Activated T-cell treated with anti-CD3 and anti-CD28 coated beads, Interleukin-2, amount 50 U/mL, for 48 hours (primary cell): ENCODE results near the gene BAZ1B.
"Not testable (repeated sequence)": the region's sequence is repeated elsewhere in the genome, so short reads cannot be mapped to it uniquely, and the experiment has no call there.

Experiments
- DNase-seq, 2 experiments: peaks; one replicate each; pipeline ENCODE4 v3.0.0-alpha.2; 2020

Gene BAZ1B

GRCh38 chr7:73495507-73495906 lies 26.6 kb downstream of the BAZ1B start:
- not testable (repeated sequence) for DNase-seq

GRCh38 chr7:73489976-73490375 lies 32.1 kb downstream of the BAZ1B start:
- DNase-seq = no peak

- no peak for DNase-seq
Observed at GRCh38 chr7:73487486-73487885, 34.6 kb downstream of the BAZ1B start.

DNA sequence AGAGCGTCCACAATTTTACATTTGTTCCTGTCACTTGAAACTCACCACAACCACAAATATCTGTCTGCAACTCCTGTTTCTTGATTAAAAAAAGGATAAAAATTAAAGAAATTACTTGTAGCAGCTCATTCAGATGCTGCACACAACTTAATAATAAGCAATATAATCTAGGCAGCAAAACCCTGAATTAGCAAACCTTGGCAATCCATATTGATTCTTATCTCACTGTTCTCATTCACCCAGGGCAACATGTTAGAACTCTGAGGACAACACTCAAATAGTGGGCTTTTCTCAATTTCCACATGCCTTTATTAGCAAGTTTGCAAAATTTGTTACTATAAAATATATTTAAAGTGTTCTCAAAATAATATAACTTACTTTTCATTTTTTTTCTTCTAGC lies 38.9 kb downstream of the BAZ1B start:
- no peak for DNase-seq

- DNase-seq = no peak
Observed at GRCh38 chr7:73482746-73483145, 39.3 kb downstream of the BAZ1B start.

DNA sequence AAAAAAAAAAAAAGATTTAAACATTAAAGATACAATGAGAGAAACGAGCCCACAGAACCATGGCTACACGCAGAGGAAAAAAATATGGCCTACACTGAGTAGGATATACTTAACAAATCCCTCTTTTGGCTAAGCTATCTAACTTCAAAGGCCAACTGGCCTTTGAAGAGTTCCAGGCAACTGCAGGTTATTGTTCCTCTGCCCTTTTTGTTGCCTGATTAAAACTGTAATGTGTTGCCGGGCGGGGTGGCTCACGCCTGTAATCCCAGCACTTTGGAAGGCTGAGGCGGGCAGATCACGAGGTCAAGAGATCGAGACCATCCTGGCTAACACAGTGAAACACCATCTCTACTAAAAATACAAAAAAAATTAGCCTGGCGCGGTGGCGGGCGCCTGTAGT lies 40.6 kb downstream of the BAZ1B start:
- not testable (repeated sequence) for DNase-seq

DNA sequence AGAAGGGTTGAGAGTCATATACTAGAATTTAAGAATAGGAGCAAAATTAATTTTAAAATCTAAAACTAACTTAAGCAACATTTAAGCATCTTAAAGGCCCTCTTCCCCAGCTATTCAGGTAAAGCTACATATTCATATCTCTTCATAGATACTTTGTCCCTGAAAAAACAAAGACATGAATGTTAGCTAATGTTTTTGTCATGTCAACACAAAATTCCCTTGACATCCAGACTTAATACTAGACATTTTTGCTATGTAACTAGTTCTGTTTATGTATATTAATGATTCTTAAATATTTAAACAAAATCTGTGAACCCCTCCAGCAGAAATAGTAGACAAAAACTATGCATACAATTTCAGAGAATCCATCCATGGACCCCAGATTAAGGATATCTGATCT lies 43.5 kb downstream of the BAZ1B start:
- no peak for DNase-seq

GRCh38 chr7:73477376-73477775 lies 44.7 kb downstream of the BAZ1B start:
- no peak for DNase-seq

DNA sequence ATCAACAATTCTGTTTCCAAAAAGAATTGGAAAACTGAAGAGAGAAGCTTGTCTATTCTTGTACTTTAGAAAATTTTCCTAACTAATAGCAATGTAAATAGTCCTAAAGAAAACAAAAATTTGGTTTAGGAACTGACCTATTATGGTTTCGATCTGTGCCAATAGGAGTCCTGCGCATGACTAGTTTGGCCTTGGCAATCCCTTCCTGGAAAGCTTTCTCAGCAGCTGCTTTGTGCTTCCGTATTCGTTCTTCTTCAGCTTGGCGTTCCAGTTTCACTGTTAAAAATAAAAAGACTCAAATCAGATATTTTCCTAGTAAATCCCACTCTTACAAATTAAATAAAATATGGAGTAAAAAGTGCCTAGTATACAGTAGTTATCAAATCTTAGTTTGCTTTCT lies 51.9 kb downstream of the BAZ1B start:
- DNase-seq = no peak

DNA sequence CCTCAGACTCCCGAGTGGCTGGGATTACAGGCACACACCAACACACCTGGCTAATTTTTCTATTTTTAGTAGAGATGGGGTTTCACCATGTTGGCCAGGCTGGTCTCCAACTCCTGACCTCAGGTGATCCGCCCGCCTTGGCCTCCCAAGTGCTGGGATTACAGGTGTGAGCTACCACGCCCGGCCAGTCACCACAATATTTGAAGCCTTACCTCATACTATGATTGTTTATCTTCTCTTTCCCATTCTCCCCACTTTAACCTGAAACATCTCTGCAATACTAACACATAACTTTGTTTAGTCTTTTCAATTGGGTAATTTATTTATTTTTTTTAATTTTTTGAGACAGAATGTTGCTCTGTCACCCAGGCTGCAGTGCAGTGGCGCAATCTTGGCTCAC lies 55.0 kb downstream of the BAZ1B start:
- not testable (repeated sequence) for DNase-seq

DNA sequence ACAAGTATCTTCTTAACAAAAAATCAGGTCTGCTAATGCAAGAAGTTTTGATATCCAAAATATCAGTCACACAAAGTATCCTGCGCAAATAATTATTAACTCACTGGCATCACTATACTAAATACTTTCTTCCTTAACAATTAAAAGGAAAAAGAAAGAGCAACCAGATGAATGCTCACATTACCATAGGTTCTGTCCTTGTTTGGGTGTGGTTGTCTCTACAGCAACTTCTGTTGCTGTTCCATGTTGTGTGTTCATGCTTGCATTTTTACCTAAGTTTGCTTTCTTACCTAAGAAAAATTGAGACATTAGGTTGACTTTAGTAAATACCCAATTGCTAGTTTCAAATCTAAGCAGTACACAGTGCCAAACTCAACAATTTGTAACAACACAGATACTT lies 56.0 kb downstream of the BAZ1B start:
- no peak for DNase-seq

DNA sequence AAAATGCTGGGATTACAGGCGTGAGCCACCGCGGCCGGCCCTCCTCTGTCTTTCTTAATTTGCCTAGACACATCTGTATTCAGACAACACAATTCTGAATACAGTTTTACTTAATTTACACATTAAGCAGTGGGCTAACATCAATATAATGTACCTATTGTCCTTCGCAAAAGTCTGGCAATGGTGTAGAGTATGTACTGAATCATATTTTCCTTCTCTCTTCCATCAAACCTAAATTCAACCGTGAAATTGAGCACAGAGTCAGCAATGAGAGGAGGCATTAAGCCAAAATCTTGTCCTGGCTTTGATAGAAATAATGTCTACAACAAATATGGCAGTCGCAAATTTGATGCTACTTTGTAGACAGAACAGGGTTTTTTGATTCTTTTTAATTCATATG lies 58.1 kb downstream of the BAZ1B start:
- no peak for DNase-seq

DNA sequence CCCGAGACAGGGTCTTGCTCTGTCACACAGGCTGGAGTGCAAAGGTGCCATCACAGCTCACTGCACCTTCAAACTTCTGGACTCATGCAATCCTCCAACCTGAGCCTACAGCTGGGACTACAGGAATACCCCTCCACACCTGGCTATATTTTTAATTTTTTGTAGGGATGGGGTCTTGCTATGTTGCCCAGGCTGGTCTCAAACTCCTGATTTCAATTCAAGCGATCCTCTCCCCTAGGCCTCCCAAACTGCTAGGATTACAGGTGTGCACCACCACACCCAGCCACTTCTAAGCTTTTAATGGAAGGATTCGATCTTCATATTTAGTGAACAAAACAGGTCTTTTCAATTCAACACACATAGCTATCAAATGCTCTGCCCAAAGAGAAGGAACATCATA lies 58.8 kb downstream of the BAZ1B start:
- DNase-seq = no peak

DNA sequence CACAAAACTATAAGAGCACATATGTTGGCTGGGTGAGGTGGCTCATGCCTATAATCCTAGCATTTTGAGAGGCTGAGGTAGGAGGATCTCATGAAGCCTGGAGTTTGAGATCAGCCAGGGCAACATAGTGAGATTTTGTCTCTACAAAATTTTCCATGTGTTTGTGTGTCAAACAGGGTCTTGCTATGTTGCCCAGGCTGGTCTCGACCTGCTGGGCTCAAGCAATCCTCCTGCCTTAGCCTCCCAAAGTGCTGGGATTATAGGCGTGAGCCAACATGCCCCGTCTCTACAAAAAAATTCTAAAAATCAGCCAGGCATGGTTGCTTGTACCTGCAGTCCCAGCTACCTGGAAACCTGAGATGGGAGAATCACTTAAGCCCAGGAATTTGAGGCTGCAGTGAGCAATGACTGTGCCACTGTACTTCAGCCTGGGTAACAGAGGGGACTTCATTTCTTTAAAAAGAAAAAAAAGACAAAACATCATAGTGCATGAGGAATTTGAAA lies 60.3 kb downstream of the BAZ1B start:
- DNase-seq = no peak

GRCh38 chr7:73454424-73454823 lies 67.7 kb downstream of the BAZ1B start:
- DNase-seq = no peak

DNA sequence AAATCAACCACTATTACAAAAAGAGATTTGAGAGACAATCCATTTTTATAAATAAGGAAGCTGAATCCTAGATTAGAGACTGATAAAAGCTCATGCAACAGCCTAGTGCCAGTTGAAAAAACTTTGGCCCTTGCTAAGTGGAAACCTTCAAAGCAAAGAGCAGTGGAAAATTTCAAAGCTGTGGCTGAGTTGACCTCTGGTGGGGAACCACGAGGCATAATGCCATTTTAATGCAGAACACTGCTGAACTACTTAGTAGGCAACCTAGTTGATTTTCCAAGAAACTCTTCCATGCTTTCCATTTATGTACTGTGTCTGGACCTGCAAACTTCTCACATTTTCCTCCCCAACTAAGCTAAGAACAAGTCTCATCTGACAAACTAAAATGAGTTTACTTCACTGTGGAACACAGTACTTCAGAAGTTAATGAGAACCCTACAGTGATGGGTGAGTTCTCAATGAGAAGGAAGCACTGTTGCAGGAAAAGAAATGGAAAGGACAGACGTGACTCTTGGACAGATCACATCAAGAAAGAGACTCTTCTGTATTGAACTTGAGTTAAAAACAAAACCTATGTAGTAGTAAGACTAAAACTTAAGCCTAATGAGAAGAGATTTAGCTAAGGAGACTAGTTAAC lies 69.0 kb downstream of the BAZ1B start:
- no peak for DNase-seq

DNA sequence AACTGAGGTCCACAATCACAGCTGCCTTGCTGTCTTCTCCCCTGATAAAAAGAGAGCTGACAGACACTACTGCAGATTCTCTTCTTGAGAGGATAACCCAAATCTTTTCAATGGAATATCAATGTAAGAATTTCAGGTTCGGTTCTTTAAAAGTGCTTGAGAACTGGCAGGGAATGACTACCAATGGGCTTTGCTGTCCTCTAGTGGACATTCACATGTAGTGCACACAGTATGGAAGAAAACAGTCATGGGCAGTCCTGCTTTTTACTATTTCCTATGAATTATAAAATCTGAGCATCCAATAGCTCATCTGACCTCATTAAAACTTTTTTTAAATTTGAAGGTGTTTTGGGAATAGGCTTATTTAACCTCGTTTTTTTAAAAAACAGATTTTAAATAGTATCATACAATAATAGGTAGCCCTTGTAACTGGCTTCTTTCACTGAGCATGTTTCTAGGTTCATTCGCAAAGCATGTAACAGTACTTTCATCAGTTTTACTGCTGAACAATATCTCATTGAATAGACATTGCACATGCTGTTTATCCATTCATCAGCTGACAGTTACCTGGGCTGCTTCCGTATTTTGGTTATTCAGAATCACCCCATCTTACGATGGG lies 70.2 kb downstream of the BAZ1B start:
- DNase-seq = no peak

DNA sequence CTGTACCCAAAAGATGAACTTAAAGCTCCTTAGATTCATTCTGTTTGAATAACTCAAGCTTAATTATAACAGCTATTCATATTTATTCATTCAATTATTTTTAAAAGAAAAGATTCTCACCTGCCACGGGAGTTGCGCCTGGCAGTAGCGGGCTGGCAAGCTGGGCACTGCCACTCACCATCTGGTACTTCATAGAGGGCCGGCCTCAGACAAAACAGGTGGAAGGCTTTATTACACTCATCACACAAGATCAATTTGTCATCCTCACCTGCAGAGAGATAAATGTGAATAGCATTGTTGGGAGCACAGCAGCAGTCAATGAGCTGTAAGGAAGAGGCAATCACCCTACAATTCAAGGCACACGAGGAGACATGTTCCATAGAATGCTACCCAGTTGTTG lies 72.7 kb downstream of the BAZ1B start:
- DNase-seq = no peak

DNA sequence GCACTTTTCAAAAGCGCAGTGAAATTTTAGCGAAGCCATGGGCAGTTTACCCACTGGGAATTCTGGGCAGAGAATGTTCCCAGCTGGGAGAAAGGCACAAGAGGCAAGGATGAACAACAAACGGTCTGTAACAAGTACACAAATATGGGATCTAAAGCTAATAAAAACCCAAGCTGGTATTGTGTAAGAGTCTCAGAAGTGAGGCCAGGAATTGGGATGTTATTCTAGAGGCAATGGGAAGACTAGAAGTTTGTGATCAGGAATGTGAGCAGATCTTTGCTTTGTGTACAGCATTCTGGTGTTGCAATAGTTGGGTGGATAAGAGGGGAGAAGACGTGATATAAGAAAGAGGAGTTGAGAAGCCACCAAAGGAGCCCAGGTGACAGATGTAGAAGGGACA lies 73.5 kb downstream of the BAZ1B start:
- no peak for DNase-seq

DNA sequence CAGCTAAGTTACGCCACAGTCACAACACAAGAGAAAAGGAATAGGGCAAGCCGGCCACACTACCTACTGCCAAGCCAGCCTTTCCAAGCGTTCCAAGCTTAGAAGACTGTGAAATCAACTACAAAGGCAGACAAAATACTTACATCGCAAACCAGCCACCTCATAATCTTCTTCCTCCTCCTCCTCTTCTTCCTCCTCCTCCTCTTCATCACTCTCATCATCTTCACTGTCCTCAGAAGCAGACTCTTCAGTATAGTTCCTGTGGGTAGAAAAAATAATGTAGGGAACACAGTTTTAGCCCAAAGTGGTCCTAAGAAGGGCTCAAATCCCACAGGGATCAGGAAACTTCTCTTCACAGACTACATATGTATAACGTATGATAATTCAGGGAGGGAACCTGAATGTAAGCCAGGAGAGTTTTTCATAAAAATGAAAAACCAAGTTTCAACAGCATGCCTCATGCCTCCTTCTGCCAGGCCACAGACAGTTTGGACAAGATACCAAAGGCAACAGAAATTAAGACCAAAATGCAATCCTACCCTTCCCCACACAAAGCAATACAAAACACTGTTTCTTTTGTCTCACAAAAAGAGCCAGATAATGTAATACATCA lies 74.9 kb downstream of the BAZ1B start:
- no peak for DNase-seq

- DNase-seq = no peak
Observed at GRCh38 chr7:73446682-73447081, 75.4 kb downstream of the BAZ1B start.

- DNase-seq = no peak
Observed at GRCh38 chr7:73443548-73444255, 78.4 kb downstream of the BAZ1B start.

DNA sequence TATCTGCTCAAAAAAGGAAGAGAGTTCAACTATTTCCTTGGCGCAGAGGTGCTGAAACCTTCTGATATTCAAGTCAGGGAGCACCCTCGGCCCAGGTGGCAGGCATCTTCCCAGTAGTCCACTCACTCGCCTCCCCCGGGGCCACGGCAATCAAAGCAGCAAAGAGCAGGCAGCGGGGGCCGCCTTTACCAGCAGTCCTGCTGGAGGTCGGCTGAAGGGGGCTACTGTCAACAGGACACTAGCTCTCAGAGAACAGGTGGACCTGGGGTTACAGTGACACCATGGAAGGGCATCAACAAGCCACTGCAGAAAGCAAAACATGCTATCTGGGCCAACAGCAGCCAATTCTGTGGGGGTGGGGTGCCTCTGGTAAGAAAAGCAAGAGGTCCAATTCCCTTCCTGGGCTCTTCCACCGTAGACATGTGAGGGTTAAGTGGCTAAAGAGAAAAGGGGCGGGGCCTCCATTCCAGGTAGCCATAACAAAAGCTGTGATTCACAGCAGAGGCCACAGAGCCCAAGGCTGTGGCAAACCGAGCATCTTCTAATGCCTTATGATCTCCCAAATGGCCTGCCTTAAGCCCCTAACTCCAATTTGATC lies 79.1 kb downstream of the BAZ1B start:
- no peak for DNase-seq
